Activated CD4-positive, CD25-positive, alpha-beta regulatory T cell treated with anti-CD3 and anti-CD28 coated beads, Interleukin-2, amount 50 U/mL, for 72 hours (primary cell): ENCODE measurements around the gene STAT3.
A peak's percentile ranks its signal among the peaks of the same experiment; 100 is the strongest.
"Not testable (repeated sequence)": the region's sequence is repeated elsewhere in the genome, so short reads cannot be mapped to it uniquely, and the experiment has no call there.

Experiments
- DNase-seq: peaks from one replicate; pipeline ENCODE4 v3.0.0; 2021

STAT3 gene

DNA sequence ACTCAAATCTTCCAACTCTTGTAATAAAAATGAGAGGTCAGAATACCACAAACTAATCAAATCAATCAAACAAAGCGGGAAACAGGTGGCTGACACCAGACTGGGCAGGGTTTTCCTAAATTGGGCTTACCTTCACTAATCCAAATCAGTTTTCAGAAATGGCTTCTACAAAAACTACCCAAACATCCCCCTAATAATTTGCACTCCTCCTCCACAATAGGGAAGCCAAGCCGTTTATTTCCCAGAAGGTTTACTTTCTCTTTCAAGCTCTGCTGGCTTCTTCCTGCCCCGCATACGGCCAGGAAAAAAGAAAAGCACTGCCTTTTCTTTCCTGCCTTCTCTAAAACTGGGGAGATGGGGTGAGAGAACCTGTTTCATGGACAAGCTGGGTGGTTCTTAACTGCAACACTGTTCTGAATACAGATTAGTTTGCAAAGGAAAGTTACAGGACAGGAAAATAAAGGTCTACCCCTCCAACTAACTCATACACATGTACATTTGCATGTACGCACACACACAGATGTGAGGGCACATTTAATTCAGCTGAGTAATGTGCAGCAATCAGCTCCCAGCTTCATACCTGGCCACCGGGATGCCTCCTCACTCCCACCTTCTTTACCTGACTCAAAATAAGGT, 9.2 kb downstream of the STAT3 start:
- no peak for DNase-seq

DNA sequence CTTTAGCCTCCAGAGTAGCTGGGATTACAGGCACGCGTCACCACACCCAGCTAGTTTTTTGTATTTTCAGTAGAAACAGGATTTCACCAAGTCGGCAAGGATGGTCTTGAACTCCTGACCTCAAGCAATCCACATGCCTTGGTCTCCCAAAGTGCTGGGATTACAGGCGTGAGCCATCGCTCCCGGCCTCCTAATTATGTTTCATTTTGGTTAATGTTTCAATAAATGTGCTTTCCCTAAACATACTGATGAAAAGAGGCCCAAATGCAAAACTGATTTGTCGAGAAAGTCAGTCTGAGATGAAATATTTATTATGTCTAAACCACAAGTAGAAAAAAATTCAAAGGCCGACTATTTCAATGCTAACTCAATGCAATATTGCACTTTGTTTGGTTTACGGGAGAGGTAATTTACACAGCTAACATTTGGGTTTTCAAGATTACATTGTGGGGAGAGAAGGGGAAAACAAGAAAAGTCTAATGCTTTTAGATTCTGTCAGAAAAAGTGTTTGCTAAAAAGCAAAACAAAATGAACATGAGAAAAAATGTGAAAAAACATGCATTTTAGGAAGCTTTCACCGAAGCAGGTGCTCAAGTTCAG, 9.8 kb downstream of the STAT3 start:
- no peak for DNase-seq

DNA sequence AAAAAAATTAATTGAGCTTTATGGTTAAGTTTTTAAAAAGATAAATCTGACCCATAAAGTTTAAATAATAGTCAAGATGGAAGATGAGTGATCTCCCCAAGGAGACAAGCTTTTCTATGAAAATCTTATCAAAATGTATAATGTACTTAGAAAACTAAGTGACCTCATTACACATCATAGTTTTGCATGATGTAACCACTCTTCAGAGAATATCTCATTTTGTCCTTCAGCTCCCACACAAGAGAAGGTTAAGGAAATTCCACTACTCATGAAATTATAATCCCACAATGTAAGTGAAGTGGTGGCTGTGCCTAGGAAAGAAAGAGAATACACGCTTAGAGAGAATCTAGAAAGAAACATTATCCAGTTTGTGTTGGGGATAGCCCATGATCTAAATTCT, 14.3 kb downstream of the STAT3 start:
- DNase-seq: no peak

DNA sequence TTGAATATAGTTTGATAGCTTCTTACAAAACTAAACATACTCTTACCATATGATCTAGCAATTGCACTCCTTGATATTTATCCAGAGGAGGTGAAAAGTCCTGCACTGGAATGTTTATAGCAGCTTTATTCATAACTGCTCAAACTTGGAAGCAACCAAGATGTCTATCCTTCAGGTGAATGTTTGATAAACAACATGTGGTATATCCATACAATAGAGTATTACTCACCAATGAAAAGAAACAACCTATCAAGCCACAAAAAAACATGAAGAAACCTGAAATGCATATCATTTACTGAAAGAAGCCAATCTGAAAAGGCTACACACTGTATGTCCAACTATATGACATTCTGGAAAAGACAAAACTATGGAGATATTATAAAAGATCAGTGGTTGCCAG, 16.1 kb downstream of the STAT3 start:
- no peak for DNase-seq

- DNase-seq: not testable (repeated sequence)
Observed at GRCh38 chr17:42368797-42369561, 19.3 kb downstream of the STAT3 start.

DNA sequence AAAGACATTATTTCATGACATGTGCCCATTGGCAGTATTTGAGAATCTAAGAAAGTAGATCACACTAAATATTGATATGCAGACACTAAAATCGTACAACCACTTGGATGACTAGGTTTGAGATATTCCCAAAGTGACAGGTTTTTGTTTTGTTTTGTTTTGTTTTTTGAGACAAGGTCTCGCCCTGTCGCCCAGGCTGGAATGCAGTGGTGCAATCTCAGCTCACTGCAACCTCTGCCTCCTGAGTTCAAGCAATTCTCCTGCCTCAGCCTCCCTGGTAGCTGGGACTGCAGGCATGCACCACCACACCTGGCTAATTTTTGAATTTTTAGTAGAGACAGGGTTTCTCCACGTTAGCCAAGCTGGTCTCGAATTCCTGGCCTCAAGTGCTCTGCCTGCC, 19.9 kb downstream of the STAT3 start:
- not testable (repeated sequence) for DNase-seq

DNA sequence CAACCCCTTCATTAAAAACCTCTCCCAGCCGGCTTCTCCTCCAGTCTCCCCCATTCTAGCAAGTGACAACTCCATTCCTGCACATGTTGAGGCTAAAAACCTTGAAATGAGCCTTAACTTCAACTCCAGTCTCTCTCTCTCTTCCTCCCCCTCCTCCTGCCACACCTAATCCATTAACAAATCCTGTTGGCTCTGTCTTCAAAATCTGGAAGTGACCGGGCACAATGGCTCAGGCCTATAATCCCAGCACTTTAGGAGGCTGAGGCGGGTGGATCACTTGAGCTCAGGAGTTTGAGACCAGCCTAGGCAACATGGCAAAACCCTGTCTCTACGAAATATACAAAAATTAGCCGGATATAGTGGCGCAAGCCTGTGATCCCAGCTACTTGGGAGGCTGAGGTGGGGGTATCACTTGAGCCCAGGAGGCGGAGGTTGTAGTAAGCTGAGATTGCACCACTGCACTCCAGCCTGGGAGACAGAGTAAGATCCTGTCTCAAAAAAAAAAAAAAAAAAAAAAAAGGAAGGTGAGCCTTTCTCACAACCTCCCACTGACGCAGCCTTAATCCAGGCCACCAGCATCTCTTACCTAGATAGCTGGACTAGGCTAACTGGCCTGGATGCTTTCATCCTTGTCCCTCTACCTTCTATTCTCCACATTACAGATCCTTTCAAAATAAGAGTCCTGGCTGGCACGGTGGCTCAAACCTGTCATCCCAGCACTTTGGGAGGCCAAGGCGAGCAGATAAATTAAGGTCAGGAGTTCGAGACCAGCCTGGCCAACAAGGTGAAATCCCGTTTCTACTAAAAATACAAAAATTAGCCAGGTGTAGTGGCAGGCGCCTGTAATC, 21.8 kb downstream of the STAT3 start:
- not testable (repeated sequence) for DNase-seq

GRCh38 chr17:42365136-42365535, 23.1 kb downstream of the STAT3 start:
- DNase-seq: no peak

DNA sequence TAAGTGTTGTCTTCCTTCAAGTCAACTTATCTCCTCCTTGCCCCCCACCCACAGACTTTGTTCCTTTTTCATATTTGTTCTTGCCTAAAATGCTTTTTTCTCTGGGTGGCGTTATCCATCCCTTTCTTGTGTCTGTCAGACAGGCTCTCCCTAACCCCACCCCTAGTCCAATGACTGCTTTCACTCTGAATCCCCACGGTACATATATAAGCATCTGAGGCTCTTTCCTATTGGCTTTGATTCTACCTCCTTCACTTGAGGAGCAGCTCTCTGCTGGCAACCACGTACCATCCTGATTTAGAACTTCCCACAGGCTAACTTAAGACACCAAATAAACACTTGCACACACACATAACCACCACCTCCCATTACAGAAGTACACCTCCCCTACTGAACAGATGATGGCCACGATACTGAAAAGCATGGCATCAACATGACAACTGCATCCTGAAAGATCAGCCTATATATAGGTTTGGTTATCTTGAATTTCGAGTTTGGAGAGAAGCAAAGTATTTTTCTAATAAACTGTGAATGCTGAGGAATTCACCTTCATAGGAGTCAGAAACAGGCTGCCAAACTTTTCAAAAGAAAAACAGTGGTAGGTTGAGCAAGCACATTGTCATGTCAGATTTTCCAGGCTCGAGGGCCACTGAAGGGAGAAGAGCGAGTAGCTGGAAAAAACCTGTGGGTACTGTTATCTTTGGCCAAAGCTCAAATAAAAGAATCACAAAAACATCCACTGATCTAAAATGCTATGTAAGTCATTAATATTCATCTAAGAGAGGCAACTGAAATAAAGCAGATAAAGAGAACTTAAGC, 24.3 kb downstream of the STAT3 start:
- DNase-seq: no peak

DNA sequence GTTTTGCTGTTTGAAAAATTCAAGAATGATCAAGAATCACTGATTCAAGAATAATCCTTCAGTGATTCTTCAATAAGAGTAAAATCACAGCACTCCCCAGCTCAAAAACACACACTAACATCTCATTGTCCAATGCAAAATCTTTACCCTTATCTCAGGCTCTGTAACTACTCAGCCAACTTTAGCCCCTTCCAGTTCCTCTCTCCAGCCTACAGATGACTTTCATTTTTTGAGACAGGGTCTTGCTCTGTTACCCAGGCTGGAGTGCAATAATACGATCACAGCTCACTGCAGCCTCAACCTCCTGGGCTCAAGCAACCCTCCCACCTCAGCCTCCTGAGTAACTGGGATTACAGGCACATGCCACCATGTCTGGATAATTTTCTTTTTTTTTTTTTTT, 25.0 kb downstream of the STAT3 start:
- no peak for DNase-seq

- no peak for DNase-seq
Observed at GRCh38 chr17:42362245-42362961, 25.8 kb downstream of the STAT3 start.

DNA sequence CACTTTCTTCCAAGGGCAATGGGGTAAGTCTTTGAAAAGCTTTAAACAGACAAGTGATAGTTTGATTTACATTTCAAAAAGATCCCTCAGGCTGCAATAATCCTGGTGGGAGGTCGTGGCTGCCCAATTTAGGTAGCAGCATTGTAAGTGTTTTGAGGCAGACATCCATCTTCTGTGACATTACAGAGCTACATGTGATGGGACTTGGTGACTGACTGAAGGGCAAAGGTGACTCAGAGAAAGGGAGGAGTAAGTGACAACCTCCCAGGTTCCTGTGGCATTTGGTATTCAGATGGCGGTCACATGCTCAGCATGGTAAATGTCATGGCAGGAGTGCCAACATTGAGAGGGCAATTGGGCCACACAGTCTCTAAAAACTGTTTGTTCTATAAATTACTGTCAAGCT, 26.5 kb downstream of the STAT3 start:
- DNase-seq: peak; percentile 56

- not testable (repeated sequence) for DNase-seq
Observed at GRCh38 chr17:42360388-42360787, 27.9 kb downstream of the STAT3 start.

DNA sequence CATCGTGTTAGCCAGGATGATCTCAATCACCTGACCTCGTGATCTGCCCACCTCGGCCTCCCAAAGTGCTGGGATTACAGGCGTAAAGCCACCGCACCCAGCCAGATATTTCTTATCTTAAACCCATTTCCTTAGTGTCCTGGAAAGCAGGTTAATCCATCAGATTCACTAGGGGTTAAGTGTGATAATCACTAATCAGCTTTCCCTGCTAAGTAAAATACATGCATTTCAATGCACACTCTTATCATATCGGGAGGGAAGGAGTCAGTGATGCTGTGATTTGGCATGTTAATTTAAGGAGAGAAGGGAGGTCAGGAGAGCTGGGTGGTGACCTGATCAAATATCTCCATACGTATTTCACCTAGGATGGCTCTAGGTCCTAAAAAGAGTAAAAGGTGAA, 29.1 kb downstream of the STAT3 start:
- no peak for DNase-seq

DNA sequence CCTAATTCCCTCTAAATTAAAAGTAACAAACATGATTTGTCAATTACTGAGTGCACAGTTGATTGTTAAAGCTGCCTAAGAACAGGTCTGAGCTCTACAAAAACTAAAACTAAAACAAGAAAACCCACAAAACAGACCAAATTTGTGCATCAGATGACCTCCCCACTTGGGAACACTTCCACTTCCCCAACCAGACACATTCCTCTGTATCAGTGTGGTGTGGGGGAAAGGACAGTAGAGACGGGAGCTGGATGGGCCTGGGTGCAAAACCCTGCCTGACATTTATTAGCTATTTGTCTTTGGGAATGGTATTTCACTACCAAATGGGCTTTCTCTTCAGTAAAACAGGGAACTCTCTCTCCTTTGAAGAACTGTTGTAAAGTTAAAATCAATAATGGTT, 29.8 kb downstream of the STAT3 start:
- DNase-seq: no peak

DNA sequence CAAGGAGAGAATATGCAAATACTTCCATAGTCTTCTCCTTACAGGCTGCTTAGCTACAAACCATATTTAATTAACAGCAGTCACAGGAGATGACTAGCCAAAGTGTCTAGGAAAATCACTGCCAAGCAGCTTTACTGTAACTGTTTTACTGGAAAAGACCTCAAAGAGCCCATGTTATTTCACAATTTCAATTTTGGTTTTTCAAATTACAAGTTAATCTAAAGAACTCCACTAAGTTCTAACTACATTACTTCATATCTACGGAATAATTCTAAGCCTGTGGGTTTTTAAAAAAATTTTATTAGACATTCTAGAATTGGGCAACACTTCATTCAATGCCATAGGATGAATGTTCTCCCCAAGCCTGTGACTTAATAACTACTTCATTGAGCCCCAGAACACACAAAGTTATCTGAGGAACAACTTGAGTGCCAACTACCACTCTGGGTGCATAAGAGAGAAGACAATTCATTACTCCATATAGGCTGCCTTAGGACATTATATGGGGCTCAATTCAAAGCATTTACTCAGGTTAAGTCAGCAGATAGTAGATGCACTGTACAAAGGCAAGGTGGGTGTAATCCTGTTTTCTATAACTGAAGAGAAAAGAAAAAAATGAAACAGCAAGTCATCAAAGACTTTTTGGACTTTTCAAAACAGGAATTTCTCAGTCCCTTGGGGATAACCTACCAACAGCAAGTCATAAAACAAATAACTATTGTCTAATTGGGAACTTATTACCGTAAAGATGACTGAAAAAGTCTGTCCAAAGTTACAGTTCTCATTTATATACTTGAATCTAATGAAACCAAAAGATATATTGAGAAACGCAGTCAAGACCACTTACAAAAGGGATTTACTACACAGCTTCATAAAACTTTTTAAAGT, 33.0 kb downstream of the STAT3 start:
- no peak for DNase-seq

GRCh38 chr17:42348104-42348503, 40.1 kb downstream of the STAT3 start:
- no peak for DNase-seq

- no peak for DNase-seq
Observed at GRCh38 chr17:42347606-42348005, 40.6 kb downstream of the STAT3 start.

- DNase-seq: no peak
Observed at GRCh38 chr17:42347198-42347597, 41.0 kb downstream of the STAT3 start.

- DNase-seq: no peak
Observed at GRCh38 chr17:42346481-42346880, 41.8 kb downstream of the STAT3 start.
